ENCODE measurements around the gene DDX3X.
A peak's percentile ranks its signal among the peaks of the same experiment; 100 is the strongest.
"Not testable (repeated sequence)": the region's sequence is repeated elsewhere in the genome, so short reads cannot be mapped to it uniquely, and the experiment has no call there.

DDX3X gene

GRCh38 chrX:41332005-41332404 lies 2.0 kb upstream of the DDX3X start:
- no peak for DNase-seq

DNA sequence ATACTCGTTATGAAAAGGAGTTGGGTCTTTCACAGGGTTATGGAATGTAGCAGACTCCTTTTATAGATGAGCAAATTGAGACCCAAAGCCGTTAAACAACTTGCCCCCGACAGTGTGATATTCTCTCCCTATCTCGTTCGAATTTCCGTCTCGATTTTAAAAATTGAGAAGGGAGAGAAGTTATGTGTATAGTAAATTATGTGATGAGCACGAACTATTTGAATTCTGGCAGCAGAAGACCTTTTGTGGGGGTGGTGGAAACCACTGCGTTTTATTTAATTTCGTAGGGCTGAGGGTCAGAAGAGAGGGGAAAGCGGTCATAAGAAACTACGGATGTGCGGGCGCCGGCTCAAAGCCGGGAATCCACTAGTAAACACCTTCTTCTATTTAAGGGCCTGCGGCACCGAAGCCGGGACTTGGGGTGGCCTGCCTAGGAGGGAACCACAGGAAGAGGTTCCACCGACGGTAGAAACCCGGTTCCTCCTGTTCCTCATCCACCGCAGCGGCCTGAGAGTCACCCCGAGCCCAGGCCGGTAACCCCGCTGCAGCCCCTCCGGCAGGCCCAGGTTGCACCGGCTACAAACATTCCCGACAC lies 1.5 kb upstream of the DDX3X start:
- peak; percentile 64 for DNase-seq

DNA sequence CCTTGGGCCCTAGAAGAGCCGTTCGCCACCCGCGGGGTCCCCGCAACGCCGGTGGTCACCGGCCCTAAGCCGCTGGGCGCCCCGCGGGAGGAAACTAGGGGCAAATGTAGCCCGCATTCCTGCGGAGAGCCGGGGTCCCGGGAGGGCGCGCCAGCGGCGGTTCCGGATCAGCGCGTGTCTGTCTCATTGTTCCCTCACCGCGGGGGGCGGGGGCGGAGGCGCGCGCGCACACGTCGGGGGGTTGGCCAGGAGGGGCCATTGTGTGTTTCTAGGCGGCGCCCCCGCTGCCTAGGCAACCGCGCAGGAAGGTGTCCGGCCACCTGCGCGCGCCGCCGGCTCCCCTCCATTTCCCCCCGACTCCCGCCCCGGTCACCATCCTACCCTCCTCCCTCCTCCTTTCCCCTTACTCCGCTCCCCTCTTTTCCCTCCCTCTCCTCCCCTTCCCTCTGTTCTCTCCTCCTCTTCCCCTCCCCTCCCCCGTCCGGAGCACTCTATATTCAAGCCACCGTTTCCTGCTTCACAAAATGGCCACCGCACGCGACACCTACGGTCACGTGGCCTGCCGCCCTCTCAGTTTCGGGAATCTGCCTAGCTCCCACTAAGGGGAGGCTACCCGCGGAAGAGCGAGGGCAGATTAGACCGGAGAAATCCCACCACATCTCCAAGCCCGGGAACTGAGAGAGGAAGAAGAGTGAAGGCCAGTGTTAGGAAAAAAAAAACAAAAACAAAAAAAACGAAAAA lies 789 bp upstream of the DDX3X start:
- peak; percentile 86 for DNase-seq

DNA sequence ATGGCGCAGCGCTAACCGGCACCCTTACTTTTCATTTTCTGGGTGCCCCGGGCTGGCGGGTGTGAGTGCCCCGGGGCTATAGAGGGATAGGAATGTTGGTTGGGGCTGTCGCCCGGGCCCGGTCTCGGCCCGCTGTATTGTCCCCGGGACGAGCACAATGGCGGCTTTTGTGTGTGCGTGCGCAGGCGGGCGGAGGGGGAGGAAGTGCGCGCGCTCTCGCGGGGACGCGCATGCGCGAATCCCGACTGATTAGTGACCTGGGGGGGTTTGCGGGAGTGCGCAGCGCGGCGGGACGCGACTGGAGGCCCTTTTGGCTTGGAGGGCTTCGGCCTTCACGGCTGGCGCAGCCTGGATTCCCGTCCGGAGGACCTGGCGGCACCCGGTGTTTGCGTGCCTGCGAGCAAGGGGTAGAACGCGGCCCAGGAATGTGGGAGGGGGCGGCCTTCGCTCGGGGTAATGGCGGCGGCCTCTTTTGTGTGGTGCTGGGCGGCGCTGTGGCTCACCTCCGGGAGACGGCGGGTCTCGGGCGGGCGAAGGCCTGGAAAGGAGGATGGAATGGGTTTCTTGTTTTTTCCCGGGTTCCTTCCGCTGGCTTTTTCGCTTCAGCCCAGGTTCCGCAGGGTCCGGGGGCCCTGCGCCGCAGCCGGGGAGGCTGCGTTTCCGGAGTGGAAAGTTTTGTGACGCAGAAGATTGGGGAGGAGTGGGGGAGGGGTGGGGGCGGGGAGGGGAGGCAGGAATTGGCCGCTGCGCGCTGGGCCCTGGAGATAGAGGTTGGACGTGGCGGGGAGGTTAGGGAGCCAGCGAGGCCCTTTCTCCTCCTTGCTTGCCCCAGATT lies 618 bp downstream of the DDX3X start:
- DNase-seq = peak; percentile 92

DNA sequence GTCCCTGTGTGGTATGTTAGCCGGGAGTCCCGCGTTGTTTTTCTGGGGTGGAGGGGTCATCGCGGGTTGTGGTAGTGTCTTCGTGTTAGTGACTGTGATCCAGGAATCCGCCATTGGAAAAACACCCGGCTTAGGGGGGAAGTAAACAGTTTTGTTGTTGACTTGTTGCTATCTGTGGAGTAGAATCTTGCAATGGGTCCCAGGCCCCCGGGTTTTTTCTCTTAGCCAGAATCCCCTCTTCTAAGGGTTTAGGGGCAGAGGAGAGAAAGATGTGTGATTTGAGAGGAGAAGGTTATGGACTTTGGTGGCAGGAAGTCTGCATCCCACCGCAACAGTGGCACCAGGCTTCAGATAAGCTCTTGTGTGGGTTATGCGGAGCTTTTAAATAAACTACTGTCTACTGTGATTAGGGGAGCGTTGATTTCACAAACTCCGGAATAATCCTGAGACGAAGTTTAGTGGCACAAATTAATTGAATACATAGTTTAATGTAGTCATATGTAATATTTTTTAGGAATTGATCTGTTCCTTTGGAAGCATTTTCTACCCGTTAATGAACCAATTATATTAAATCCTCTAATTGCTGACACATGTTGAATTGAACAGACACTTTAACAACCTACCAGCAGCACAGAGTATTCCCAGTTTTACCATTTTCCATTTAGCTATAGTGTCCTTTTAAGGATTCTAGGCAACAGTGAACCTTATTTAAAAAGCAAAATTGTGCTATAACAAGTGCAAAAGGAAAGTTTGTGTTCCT lies 1.4 kb downstream of the DDX3X start:
- DNase-seq = no peak

- DNase-seq = no peak
Observed at GRCh38 chrX:41335958-41336331, 2.0 kb downstream of the DDX3X start.

DNA sequence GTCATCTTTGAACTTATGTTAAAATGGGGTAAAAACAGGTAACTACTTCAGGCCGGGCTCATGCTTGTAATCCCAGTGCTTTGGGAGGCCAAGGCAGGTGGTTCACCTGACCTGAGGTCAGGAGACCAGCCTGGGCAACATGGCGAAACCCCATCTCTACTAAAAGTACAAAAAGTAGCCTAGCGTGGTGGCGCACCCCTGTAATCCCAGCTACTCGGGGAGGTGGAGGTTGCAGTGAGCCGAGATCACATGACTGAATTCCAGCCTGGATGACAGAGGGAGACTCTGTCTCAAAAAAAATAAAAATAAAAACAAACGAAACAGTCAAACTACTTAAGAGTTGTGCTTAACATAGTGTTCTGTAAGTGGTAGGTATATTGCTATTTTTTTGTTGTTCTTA lies 2.5 kb downstream of the DDX3X start:
- DNase-seq = no peak

DNA sequence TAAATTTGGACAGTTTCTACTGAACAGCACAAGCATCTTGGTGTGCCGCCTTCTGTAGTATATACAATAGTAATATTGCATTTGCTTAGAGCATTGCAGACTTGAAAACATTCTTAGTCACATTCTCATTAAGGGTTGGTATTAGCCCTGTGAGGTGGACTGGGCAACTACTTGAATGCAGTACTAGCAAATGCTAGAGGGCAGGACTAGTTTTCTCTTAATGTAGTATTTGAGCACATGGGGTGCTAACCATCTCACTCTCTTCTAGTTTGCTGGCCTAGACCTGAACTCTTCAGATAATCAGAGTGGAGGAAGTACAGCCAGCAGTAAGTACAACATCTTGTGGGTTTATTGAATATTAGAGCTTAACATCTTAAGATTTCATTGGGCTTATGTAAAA lies 3.2 kb downstream of the DDX3X start:
- no peak for DNase-seq

GRCh38 chrX:41338436-41338835 lies 4.5 kb downstream of the DDX3X start:
- DNase-seq = no peak

DNA sequence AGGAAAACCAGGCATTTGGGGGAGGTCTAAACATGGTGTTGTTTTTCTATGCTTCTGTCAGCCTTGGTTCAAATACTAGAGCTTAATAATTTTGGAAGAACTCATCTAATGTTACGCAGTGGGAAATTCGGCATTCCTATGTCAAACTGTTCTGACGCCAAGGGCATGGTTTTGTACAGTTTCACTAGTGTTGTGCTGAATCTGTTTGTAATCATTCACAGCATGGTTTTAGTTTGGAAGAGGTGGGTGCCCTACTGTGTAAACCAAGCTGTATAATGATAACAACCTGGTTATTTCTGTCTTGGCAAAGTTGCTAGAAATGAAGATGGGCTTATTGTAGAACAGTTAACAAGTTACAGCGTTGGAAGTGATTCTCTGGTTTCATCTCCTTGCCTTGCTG lies 5.2 kb downstream of the DDX3X start:
- no peak for DNase-seq

DNA sequence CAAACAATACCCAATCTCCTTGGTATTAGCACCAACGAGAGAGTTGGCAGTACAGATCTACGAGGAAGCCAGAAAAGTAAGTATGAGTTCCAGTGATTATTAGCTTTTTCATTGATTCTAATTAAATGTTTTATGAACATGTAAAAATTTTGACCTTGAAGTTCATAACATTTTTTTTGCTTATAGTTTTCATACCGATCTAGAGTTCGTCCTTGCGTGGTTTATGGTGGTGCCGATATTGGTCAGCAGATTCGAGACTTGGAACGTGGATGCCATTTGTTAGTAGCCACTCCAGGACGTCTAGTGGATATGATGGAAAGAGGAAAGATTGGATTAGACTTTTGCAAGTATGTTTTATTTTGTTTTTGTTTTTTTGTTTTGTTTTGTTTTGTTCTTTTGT lies 10.1 kb downstream of the DDX3X start:
- no peak for DNase-seq

DNA sequence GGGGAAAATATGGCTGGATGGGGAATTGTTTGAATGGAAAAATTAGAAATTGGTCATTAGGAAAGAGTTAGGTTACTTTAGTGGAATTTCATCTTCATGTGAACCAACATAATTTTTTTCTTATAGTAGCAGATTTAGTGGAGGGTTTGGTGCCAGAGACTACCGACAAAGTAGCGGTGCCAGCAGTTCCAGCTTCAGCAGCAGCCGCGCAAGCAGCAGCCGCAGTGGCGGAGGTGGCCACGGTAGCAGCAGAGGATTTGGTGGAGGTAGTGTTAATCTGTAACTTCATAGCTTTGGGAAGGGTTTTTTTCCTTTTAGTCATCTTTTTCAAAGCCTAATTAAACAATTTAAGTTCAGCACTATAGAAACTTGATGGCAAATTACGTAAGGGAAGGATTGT lies 13.2 kb downstream of the DDX3X start:
- DNase-seq = no peak

DNA sequence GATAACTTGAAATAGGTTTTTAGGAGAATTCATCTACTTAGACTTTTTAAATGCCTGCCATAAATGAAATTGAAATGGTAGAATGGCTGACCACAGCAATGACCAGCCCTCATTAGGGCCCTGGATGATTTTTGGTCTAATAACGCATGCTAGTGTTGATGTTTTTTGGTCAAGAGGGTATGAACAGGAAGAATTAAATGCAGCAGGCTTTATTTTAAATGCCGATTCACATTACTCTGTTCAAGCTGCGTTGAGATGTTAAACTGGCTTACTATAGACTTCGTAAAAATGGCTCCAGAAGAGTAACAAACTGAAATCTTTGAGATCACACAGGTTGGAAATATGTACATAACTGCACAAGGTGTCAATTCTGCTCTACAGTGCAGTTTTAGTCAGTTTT lies 14.6 kb downstream of the DDX3X start:
- DNase-seq = no peak

DNA sequence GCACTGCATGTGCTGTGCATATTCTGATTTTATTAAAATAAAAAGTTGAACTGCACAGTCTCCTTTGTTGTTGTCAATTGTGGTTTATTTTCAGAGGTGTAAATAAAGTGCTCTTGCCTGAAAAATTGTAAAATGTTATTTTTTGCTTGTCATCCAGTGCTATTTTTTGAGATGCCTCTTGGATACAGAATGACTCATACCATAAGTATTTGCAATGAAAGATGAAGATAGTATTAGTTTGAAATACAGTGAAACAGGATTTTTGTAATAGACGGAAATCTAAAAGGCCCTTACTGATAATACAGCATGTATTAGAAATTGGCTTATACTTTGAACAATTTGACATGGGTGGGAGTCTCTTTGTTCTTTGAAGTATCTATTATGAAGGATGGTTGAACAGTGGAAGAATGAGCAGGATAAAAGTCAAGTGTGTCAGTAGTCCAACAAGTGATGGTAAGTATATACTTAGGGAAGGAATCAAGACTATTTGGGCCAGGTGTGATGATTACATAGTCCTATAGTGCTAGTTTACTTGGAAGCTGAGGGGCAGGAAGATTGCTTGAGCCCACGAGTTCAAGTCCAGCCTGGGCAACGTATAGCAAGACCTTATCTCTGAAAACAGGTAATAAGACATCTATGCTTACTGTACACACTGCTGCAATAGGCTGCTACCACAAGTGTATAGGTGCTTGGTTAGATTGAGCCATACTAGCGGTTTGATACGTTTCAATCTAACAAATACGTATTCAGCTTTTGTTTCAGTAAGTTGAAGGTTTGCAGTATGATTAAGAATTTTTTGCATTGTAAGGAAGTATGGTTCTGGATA lies 16.4 kb downstream of the DDX3X start:
- DNase-seq = no peak

DNA sequence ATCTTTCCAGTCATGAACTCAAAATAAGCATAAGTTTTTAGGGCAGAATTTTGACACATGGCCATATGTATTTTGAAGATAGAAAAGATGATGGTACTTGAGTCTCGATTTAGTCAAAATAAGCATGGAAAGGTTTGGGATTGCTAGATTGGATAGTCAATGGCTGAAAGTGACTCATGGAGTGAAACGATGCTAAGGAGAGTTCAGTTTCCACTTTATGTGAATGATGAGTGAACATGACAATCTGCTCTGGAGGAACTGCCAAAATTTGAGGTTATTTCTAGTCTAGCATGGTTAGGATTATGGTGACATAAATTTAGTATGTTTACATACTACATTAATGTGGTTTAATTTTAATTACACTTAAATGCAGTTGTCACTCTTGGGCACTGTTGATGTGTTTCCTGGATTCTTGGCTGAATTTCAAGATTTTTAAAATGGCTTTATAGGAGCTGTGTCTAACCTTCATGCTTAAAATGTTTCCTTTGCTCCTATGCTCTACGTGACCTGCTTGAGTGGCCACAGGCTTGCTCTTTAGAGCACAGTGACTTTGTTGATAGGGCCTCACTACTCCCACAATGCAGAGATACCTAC lies 17.1 kb downstream of the DDX3X start:
- no peak for DNase-seq

- DNase-seq = no peak
Observed at GRCh38 chrX:41351923-41352322, 18.0 kb downstream of the DDX3X start.

- no peak for DNase-seq
Observed at GRCh38 chrX:41352329-41352838, 18.4 kb downstream of the DDX3X start.

- DNase-seq = no peak
Observed at GRCh38 chrX:41353985-41354384, 20.0 kb downstream of the DDX3X start.

DNA sequence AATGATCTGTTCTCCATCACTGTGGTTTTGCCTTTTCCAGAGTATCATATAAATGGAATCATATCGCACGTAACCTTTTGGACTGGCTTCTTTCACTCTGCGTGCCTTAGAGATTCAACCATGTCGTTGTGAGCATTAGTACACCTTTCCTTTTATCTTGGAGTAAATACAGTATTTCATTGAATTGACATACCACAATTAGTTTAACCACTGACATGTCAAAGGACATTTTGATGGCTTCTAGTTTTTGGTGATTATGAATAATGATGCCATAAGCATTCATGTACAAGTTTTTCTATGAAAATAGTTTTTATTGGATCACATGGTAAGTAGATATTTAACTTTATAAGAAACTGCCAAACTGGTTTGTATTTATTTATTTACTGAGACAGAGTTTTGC lies 35.2 kb downstream of the DDX3X start:
- no peak for DNase-seq

- not testable (repeated sequence) for DNase-seq
Observed at GRCh38 chrX:41371575-41371974, 37.6 kb downstream of the DDX3X start.

DNA sequence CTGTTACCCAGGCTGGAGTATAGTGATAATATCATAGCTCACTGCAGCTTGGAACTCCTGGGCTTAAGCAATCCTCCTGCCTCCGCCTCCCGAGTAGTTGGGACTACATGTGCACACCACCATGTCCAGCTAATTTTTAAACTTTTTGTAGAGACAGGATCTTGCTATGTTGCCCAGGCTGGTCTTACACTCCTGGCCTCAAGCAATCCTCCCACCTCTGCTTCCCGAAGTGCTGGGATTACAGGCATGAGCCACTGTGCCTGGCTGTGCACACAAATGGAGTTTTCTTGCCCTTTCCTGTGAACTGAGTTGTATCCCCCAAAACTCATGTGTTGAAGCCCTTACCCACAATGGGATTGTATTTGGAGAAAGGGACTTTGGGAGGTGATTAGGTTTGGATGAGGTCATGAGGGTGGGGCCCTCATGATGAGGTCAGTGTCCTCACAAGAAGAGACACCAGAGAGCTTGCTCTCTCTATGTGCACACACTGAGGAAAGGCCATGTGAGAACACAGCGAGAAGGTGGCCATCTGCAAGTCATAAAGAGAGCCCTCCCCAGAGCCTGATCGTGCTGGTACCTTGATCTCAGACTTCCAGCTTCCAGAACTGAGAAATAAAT lies 40.1 kb downstream of the DDX3X start:
- DNase-seq = no peak

Data from activated CD4-positive, CD25-positive, alpha-beta regulatory T cell treated with anti-CD3 and anti-CD28 coated beads, Interleukin-2, amount 50 U/mL, for 72 hours (primary cell).